Activated B cell treated with CpG ODN at 0.5 μM for 24 hours (primary cell): ENCODE measurements around the gene CHN1. TPM values are rescaled to one million over a fixed set of nuclear protein-coding genes. Genes with fewer than 3 reads are reported as not detected.

Experiments used
- ATAC-seq: fragments of 200-7000 bp; cut with Tn5 transposase; one replicate; pipeline ENCODE4 v1.10.0; 2021; ENCODE audit warnings: low read depth, mild to moderate bottlenecking, moderate library complexity
- CTCF ChIA-PET: fragments of 350-600 bp; sonication (Branson Sonifier 250); formaldehyde crosslinking; loops from one replicate; lab custom pipeline; 2021; ENCODE audit warnings: antibody characterized with exemption; lab: Charles Lee
- POLR2A ChIA-PET: fragments of 350-600 bp; sonication (Branson Sonifier 250); formaldehyde crosslinking; loops from one replicate; lab custom pipeline; 2021; ENCODE audit warnings: antibody characterized with exemption; lab: Charles Lee
- DNase-seq: peaks from one replicate; pipeline ENCODE4 v3.0.0; 2022
- H3K27ac Mint-ChIP-seq: one replicate; pipeline ENCODE4 v1.8.0; 2020; ENCODE audit warnings: mixed read lengths
- H3K27me3 Mint-ChIP-seq: one replicate; pipeline ENCODE4 v1.8.0; 2021; ENCODE audit warnings: mixed read lengths
- H3K36me3 Mint-ChIP-seq: one replicate; pipeline ENCODE4 v1.8.0; 2021; ENCODE audit warnings: low read depth, mixed read lengths
- H3K4me1 Mint-ChIP-seq: one replicate; pipeline ENCODE4 v1.8.0; 2021; ENCODE audit warnings: mixed read lengths
- H3K4me3 Mint-ChIP-seq: one replicate; pipeline ENCODE4 v1.8.0; 2020; ENCODE audit warnings: mild to moderate bottlenecking, mixed read lengths
- H3K9me3 Mint-ChIP-seq: one replicate; pipeline ENCODE4 v1.8.0; 2020; ENCODE audit warnings: mixed read lengths
- intact Hi-C: fragments of 100-400 bp; cut with micrococcal nuclease; formaldehyde crosslinking; loops from one replicate; pipeline ENCODE4 v1.15.1; 2024
- total RNA-seq: library from RNA; stranded (reverse); gene quantifications from 2 replicates; pipeline ENCODE4 v1.2.3, GENCODE V29; 2022
- TF ChIP-seq, protein P1 (sequence below): fragments of 200-600 bp; IDR thresholded peaks from one replicate; pipeline ENCODE4 v1.8.0; 2022; ENCODE audit warnings: antibody characterized with exemption, mild to moderate bottlenecking

Gene CHN1
- total RNA-seq, 1 donor from 2014 or later, result 0.80 TPM

DNA sequence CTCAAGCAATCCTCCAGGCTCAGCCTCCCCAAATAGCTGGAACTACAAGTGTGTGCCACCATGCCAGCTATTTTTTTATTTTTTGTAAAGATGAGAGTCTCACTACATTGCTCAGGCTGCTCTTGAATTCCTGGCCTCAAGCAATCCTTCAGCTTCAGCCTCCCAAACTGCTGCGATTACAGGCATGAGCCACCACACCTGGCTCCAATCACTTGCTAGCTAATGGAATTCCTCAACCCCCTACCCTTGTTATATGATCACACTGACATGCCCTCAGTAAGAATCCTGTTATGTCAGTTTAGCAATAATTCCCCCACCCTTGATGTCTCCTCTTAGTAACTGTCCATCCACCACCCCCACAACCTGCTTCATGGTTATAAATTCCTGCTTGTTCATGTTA is 12.3 kb downstream of the CHN1 start:
- ChIA-PET CTCF (no interaction called here), POLR2A (no interaction called here)
- TF ChIP-seq, protein P1, sequence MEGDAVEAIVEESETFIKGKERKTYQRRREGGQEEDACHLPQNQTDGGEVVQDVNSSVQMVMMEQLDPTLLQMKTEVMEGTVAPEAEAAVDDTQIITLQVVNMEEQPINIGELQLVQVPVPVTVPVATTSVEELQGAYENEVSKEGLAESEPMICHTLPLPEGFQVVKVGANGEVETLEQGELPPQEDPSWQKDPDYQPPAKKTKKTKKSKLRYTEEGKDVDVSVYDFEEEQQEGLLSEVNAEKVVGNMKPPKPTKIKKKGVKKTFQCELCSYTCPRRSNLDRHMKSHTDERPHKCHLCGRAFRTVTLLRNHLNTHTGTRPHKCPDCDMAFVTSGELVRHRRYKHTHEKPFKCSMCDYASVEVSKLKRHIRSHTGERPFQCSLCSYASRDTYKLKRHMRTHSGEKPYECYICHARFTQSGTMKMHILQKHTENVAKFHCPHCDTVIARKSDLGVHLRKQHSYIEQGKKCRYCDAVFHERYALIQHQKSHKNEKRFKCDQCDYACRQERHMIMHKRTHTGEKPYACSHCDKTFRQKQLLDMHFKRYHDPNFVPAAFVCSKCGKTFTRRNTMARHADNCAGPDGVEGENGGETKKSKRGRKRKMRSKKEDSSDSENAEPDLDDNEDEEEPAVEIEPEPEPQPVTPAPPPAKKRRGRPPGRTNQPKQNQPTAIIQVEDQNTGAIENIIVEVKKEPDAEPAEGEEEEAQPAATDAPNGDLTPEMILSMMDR, result no peak
- intact Hi-C loops, result loop anchor here (5.0 kb wide), 1 partner anchor 531 kb away; no protein-coding TSS in a partner anchor
- ATAC-seq (no peak), DNase-seq (no peak)
- Mint-ChIP-seq H3K27ac (no peak overlapping the region), H3K9me3 (no peaks in the 10 kb centered on the region), H3K36me3 (no peaks in the 10 kb centered on the region), H3K4me1 (peaks cover 2% of the 10 kb centered on the region), H3K27me3 (peaks cover 16% of the 10 kb centered on the region), H3K4me3 (no peak overlapping the region)

GRCh38 chr2:174985614-174986013 is 19.6 kb downstream of the CHN1 start:
- Mint-ChIP-seq H3K4me3 (no peak overlapping the region), H3K36me3 (no peaks in the 10 kb centered on the region), H3K4me1 (peaks cover 2% of the 10 kb centered on the region), H3K27ac (no peak overlapping the region), H3K9me3 (no peaks in the 10 kb centered on the region), H3K27me3 (peaks cover 16% of the 10 kb centered on the region)
- CTCF ChIA-PET, result interaction anchor here (1.1 kb wide), 1 partner anchor 286 kb away, joined by 3 read pairs; no protein-coding TSS in a partner anchor
- POLR2A ChIA-PET, result interaction anchor here (0.9 kb wide), 1 partner anchor 237 kb away, joined by 4 read pairs; no protein-coding TSS in a partner anchor
- TF ChIP-seq, protein P1, result no peak
- DNase-seq (no peak), ATAC-seq (no peak)
- intact Hi-C loops, result no loop called here

DNA sequence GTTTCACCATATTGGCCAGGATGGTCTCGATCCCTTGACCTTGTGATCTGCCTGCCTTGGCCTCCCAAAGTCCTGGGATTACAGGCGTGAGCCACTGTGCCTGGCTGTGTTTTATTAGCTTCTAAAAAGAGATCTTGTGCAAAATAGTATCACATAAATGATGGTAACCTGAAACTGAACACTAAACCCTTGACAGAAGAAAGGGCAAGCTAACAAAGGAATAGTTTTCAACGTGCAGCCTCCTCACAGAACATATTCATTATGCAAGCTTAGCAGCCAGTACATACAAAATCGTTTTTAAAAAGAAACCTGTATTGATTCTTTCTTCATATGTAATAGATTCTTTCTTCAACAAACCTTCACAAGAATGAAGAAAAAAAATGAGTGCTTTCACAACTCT is 20.6 kb downstream of the CHN1 start:
- intact Hi-C loops, result no loop called here
- no peaks in the 10 kb centered on the region for H3K9me3 Mint-ChIP-seq
- no peaks in the 10 kb centered on the region for H3K36me3 Mint-ChIP-seq
- H3K27me3 Mint-ChIP-seq, result peaks cover 11% of the 10 kb centered on the region
- no peak for DNase-seq
- no peak for ATAC-seq
- CTCF ChIA-PET, result interaction anchor here (2.2 kb wide), 1 partner anchor 235 kb away, joined by 13 read pairs; no protein-coding TSS in a partner anchor
- TF ChIP-seq, protein P1, result no peak
- POLR2A ChIA-PET, result interaction anchor here (0.9 kb wide), 1 partner anchor 236 kb away, joined by 4 read pairs; no protein-coding TSS in a partner anchor
- no peaks in the 10 kb centered on the region for H3K4me1 Mint-ChIP-seq
- no peak overlapping the region for H3K27ac Mint-ChIP-seq
- no peak overlapping the region for H3K4me3 Mint-ChIP-seq

DNA sequence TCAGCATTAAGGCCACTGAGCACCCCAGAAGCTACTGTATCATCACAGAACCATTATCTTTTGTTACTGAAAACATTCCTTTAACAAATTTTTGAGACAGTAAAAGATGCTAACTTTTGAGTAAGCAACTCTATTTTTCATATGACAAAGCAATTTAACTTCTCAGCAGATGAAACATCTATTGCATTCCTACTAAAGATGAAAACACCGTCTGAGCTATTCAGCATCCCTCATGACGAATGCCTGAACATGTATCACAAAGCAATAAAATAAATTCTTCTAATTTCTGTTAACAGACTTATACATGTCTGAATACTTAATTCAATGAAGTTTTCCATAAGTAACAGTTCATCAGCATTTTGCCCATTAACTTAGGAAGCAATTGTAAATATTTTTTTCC is 23.9 kb downstream of the CHN1 start:
- H3K27me3 Mint-ChIP-seq, result peaks cover 9% of the 10 kb centered on the region
- CTCF ChIA-PET, result no interaction called here

GRCh38 chr2:174979996-174980395 is 25.2 kb downstream of the CHN1 start:
- intact Hi-C loops, result no loop called here
- no peak for DNase-seq
- POLR2A ChIA-PET, result no interaction called here
- peaks cover 6% of the 10 kb centered on the region for H3K27me3 Mint-ChIP-seq
- H3K27ac Mint-ChIP-seq, result no peak overlapping the region
- TF ChIP-seq, protein P1, result no peak
- no peaks in the 10 kb centered on the region for H3K9me3 Mint-ChIP-seq
- CTCF ChIA-PET, result no interaction called here
- no peak overlapping the region for H3K4me3 Mint-ChIP-seq
- H3K4me1 Mint-ChIP-seq, result no peaks in the 10 kb centered on the region
- H3K36me3 Mint-ChIP-seq, result no peaks in the 10 kb centered on the region
- ATAC-seq, result no peak

More for the DNA sequence above, 23.9 kb downstream of the CHN1 start:
- ATAC-seq (no peak), DNase-seq (no peak)
- TF ChIP-seq, protein P1, result no peak
- Mint-ChIP-seq H3K27ac (no peak overlapping the region), H3K4me1 (no peaks in the 10 kb centered on the region), H3K4me3 (no peak overlapping the region), H3K9me3 (no peaks in the 10 kb centered on the region), H3K36me3 (no peaks in the 10 kb centered on the region)
- POLR2A ChIA-PET, result no interaction called here
- intact Hi-C loops, result no loop called here
